Measurements from ENCODE around the gene CHST8. TPM values are rescaled to one million over a fixed set of nuclear protein-coding genes. Genes with fewer than 3 reads are reported as not detected.

The CHST8 gene
- total RNA-seq (2022; extraction: Qiagen RNA extraction): 0.18 to 0.22 TPM (median 0.20 TPM) in 5 replicates

DNA sequence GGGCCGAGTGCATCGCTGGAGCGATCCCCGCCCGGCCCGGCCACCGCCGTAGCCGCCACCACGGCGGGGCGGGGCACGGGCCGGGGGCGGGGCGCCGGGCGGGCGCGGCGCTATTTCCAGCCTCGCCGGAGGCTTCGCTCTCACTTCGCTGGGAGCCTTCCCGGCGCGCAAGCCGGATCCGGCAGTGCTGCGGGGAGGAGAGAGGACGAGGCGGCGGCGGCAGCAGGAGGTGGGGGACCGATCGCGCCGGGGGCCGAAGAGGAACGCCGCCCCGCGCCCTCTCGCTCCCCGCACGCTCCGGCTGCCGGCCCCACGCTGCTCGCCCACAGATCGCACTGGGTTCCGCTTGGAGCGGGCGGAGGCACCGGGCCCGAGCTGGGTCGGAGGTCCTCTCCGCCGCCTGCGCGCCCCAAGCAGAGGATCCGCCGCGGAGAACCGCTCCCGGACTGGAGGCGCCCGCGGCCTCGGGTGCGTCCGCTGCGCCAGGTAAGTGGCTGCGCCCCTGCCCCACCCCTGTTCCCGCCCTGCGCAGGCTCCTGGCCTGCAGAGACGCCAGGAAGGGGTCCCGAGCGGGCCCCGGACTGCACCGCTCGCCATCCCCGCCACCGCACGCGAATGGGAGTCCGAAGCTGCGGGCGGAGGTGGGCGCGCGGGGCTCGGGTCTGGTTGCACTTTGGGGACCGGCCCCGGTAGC, at the start of gene CHST8:
CHST8 (plus strand) TSS at position 143 of the 694 bp plus-strand sequence. CDS start 67,309 bp downstream, outside the sequence.

GRCh38 chr19:33796164-33796875, 174.6 kb downstream of the CHST8 start, which contains the start of gene KCTD15:
TSS of gene KCTD15 (plus strand) at chr19:33796870. CDS start at chr19:33800455, 3,585 bp downstream.

Other genes with a start within 250 kb of the CHST8 start
- 39.8 to 44.4 TPM (median 39.8 TPM) in 5 replicates for gene CEBPG, start 248.2 kb upstream of the CHST8 start, total RNA-seq (2022; extraction: Qiagen RNA extraction)
- 99.1 to 117 TPM (median 113 TPM) in 5 replicates for gene PEPD, start 100.2 kb upstream of the CHST8 start, total RNA-seq (2022; extraction: Qiagen RNA extraction)
- gene KCTD15, start 174.9 kb downstream of the CHST8 start, total RNA-seq (2022; extraction: Qiagen RNA extraction): 33.9 to 67.0 TPM (median 56.0 TPM) in 5 replicates

Data from A549 treated with dexamethasone at 1 μM for 4 hours (cell line).